Caco-2 (cell line): ENCODE results near the gene WNT2B. TPM values are rescaled to one million over a fixed set of nuclear protein-coding genes. Genes with fewer than 3 reads are reported as not detected.

Experiments
- BruUV-seq: library from RNA; stranded (reverse); fragments of 400-500 nt; replicated peaks from 2 replicates; lab custom pipeline; 2021; lab: Mats Ljungman, UMichigan
- CTCF ChIA-PET: fragments of 300-600 bp; sonication (Branson Sonifier 250); formaldehyde crosslinking; loops from one replicate; lab custom pipeline; 2022; ENCODE audit warnings: antibody characterized with exemption; lab: Charles Lee
- POLR2A ChIA-PET: fragments of 300-600 bp; sonication (Branson Sonifier 250); formaldehyde crosslinking; loops from one replicate; lab custom pipeline; 2022; ENCODE audit warnings: antibody characterized with exemption; lab: Charles Lee
- DNase-seq, 2 experiments: peaks; one replicate each; pipeline versions ENCODE4 v3.0.0 to v3.0.0-alpha.2; 2020 to 2022
- H3K27me3 ChIP-seq: replicated peaks from 2 replicates; pipeline ENCODE4 v1.6.0; 2011; ENCODE audit warnings: low read length; ENCODE audit not compliant: control insufficient read depth, insufficient read depth
- H3K36me3 ChIP-seq: 2 replicates; pipeline ENCODE4 v1.5.1; 2011; ENCODE audit warnings: low read length; ENCODE audit not compliant: control insufficient read depth, insufficient read depth
- H3K4me1 ChIP-seq: fragments of 250-450 bp; sonication (Bioruptor Pico); 2 replicates; pipeline ENCODE4 v1.5.1; 2020; ENCODE audit warnings: mild to moderate bottlenecking
- H3K4me3 ChIP-seq: 2 replicates; pipeline ENCODE4 v1.5.1; 2011; ENCODE audit warnings: low read depth, mild to moderate bottlenecking, control low read depth, low read length
- H3K9me3 ChIP-seq: fragments of 250-450 bp; sonication (Bioruptor Pico); 2 replicates; pipeline ENCODE4 v1.5.1; 2020; ENCODE audit warnings: mild to moderate bottlenecking, moderate library complexity
- H3K27ac Mint-ChIP-seq: one replicate; pipeline ENCODE4 v1.8.0; 2022; ENCODE audit warnings: mixed read lengths; ENCODE audit not compliant: unreplicated experiment
- H3K27me3 Mint-ChIP-seq: one replicate; pipeline ENCODE4 v1.8.0; 2022; ENCODE audit warnings: mixed read lengths; ENCODE audit not compliant: insufficient read depth, unreplicated experiment
- H3K36me3 Mint-ChIP-seq: one replicate; pipeline ENCODE4 v1.8.0; 2022; ENCODE audit warnings: mild to moderate bottlenecking, mixed read lengths; ENCODE audit not compliant: insufficient read depth, unreplicated experiment
- H3K4me1 Mint-ChIP-seq: one replicate; pipeline ENCODE4 v1.8.0; 2022; ENCODE audit warnings: low read depth, mixed read lengths; ENCODE audit not compliant: unreplicated experiment
- H3K4me3 Mint-ChIP-seq: one replicate; pipeline ENCODE4 v1.8.0; 2022; ENCODE audit warnings: mild to moderate bottlenecking, moderate library complexity, mixed read lengths; ENCODE audit not compliant: unreplicated experiment
- H3K9me3 Mint-ChIP-seq: one replicate; pipeline ENCODE4 v1.8.0; 2022; ENCODE audit warnings: mixed read lengths; ENCODE audit not compliant: unreplicated experiment
- intact Hi-C: fragments of 100-400 bp; cut with micrococcal nuclease; formaldehyde crosslinking; loops from one replicate; pipeline ENCODE4 v1.10.0; 2022; ENCODE audit not compliant: unreplicated experiment
- total RNA-seq: library from RNA; stranded (reverse); gene quantifications from 2 replicates; pipeline ENCODE4 v1.2.3, GENCODE V29; 2022
- TF ChIP-seq, protein P1 (sequence below), 2 experiments: fragments of 200-600 bp in 1 of 2; IDR thresholded peaks; 1 replicate in 1 of 2; 2 replicates in 1 of 2; pipeline versions ENCODE4 v1.5.1 to v1.8.0; 2011 to 2022; ENCODE audit warnings: antibody characterized with exemption in 1 of 2, control low read depth in 1 of 2, inconsistent platforms in 1 of 2, low read depth in 1 of 2, low read length in 1 of 2, mild to moderate bottlenecking in 1 of 2, moderate library complexity in 1 of 2; ENCODE audit not compliant: insufficient read depth in 1 of 2, severe bottlenecking in 1 of 2, unreplicated experiment in 1 of 2

Gene WNT2B
- total RNA-seq, 1 experiment from 2014 or later, result 0.70 TPM

DNA sequence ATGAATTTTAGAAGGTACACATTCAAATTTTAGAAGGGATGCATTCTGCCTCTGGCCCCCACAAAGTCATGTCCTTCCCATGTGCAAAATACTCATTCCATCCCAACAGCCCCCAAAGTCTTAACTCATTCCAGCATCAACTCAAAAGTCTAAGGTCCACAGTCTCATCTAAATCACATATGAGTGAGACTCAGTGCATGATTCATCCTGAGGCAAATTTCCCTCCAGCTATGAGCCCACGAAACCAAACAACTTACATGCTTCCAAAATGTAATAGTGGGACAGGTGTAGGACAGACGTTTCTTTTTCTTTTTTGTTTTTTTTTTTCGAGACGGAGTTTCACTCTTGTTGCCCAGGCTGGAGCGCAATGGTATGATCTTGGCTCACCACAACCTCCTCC lies 12.5 kb upstream of the WNT2B start:
- no peak overlapping the region for H3K27ac Mint-ChIP-seq
- TF ChIP-seq, protein P1, sequence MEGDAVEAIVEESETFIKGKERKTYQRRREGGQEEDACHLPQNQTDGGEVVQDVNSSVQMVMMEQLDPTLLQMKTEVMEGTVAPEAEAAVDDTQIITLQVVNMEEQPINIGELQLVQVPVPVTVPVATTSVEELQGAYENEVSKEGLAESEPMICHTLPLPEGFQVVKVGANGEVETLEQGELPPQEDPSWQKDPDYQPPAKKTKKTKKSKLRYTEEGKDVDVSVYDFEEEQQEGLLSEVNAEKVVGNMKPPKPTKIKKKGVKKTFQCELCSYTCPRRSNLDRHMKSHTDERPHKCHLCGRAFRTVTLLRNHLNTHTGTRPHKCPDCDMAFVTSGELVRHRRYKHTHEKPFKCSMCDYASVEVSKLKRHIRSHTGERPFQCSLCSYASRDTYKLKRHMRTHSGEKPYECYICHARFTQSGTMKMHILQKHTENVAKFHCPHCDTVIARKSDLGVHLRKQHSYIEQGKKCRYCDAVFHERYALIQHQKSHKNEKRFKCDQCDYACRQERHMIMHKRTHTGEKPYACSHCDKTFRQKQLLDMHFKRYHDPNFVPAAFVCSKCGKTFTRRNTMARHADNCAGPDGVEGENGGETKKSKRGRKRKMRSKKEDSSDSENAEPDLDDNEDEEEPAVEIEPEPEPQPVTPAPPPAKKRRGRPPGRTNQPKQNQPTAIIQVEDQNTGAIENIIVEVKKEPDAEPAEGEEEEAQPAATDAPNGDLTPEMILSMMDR (IDR thresholded peaks at IDR 0.05; ENCODE audit: insufficient read depth in 1 of 2, low read depth in 1 of 2, low read length in 1 of 2, severe bottlenecking in 1 of 2, unreplicated experiment in 1 of 2), result no peak
- H3K9me3 ChIP-seq, result no peaks in the 10 kb centered on the region
- no peaks in the 10 kb centered on the region for H3K4me1 ChIP-seq
- H3K4me3 Mint-ChIP-seq, result no peak overlapping the region
- BruUV-seq, result no TSS peak
- H3K36me3 Mint-ChIP-seq, result no peaks in the 10 kb centered on the region
- H3K4me3 ChIP-seq, result no peak overlapping the region
- no peak for DNase-seq
- POLR2A ChIA-PET, result no interaction called here
- H3K9me3 Mint-ChIP-seq, result no peaks in the 10 kb centered on the region
- CTCF ChIA-PET, result no interaction called here
- H3K27me3 Mint-ChIP-seq, result peaks cover 3% of the 10 kb centered on the region
- no peaks in the 10 kb centered on the region for H3K27me3 ChIP-seq
- no peaks in the 10 kb centered on the region for H3K4me1 Mint-ChIP-seq
- no peaks in the 10 kb centered on the region for H3K36me3 ChIP-seq
- intact Hi-C loops, result no loop called here

DNA sequence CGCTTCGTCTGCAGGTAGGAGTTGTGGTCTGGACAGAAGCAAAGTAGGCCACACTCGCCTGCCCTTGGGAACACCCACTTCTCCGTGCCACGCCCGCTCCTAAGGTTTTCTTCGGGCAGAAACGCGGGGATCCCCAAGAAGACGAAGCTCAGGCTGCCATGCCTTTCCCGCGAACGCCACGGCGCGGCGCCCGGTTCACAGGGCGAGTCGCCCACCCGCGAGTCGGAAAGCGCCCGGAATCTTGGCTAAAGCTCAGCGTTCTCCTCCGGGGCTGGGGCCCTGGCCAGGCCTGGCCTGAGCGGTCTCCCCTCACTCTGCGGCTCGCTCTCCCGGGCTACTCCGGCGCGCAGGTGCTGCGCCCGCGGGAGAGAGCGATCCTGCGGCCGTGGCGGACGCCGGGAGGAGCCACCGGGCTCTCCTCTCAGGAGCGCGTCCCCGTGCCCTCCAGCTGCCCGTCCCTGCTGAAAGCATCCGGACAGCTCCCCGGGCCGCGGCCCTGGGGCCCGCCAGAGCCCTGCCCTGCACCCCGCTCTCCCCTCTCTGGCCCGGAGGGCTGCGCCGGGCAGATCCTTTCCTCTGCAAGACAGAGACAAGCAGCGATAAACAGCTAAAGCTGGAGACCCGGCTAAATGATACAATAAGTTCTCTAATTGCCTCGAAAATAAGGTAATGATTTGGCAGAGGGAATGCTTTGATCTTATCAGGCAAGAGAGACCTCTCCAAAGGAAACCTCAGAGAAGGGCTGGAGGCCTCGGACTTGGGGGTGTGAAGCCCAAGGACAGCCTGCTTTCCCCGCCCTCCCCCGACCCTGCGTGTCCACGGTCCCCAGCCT lies 6.7 kb upstream of the WNT2B start:
- CTCF ChIA-PET, result interaction anchor here (0.9 to 1.3 kb wide), 5 partner anchors 107 to 213 kb away, joined by 3 to 5 read pairs (median 4); partner anchors contain the start of genes CTTNBP2NL, MOV10 and PPM1J
- no peaks in the 10 kb centered on the region for H3K9me3 Mint-ChIP-seq
- BruUV-seq, result no TSS peak
- H3K27me3 ChIP-seq, result no peaks in the 10 kb centered on the region
- H3K27ac Mint-ChIP-seq, result no peak overlapping the region
- H3K4me1 ChIP-seq, result no peaks in the 10 kb centered on the region
- intact Hi-C loops, result loop anchor here (5.0 kb wide), 2 partner anchors 115 to 205 kb away; partner anchors contain the start of genes CAPZA1, RHOC and ST7L
- H3K9me3 ChIP-seq, result no peaks in the 10 kb centered on the region
- POLR2A ChIA-PET, result interaction anchor here (0.7 to 1.3 kb wide), 2 partner anchors 172 to 197 kb away, joined by 3 read pairs; no protein-coding TSS in a partner anchor
- H3K4me3 Mint-ChIP-seq, result peak overlapping the region; percentile 66
- peak; percentile 56 to 63 for DNase-seq
- peak overlapping the region; percentile 40 for H3K4me3 ChIP-seq
- H3K36me3 ChIP-seq, result no peaks in the 10 kb centered on the region
- TF ChIP-seq, protein P1 (IDR thresholded peaks at IDR 0.05; ENCODE audit: insufficient read depth in 1 of 2, low read depth in 1 of 2, low read length in 1 of 2, severe bottlenecking in 1 of 2, unreplicated experiment in 1 of 2), result peak; percentile 20 to 33
- H3K36me3 Mint-ChIP-seq, result no peaks in the 10 kb centered on the region
- H3K27me3 Mint-ChIP-seq, result peaks cover 4% of the 10 kb centered on the region
- H3K4me1 Mint-ChIP-seq, result no peaks in the 10 kb centered on the region

DNA sequence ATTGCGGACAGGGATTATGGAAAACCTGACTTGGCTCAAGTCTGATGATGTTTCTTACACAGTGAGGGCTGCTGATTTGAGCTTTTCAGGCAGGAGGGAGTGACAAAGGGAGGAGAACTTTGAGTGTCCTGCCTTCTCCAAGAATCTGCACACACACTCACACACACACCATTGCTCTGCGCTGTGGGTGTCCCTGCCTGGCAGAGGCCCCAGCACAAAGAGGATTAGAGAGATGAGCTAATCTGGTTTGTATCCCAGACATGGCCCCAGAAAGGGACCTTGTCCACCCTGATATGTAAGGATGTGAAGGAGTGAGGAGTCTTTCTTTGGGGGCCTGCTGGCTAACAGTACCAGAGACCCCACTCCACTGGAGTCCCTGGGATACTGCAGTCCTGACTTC lies 5.9 kb upstream of the WNT2B start:
- Mint-ChIP-seq H3K9me3 (no peaks in the 10 kb centered on the region), H3K4me3 (no peak overlapping the region), H3K4me1 (no peaks in the 10 kb centered on the region), H3K27me3 (peaks cover 4% of the 10 kb centered on the region), H3K36me3 (no peaks in the 10 kb centered on the region), H3K27ac (no peak overlapping the region)
- Histone ChIP-seq H3K4me1 (no peaks in the 10 kb centered on the region), H3K27me3 (no peaks in the 10 kb centered on the region), H3K9me3 (no peaks in the 10 kb centered on the region), H3K4me3 (no peak overlapping the region), H3K36me3 (no peaks in the 10 kb centered on the region)
- ChIA-PET CTCF (no interaction called here), POLR2A (no interaction called here)
- DNase-seq, result no peak
- BruUV-seq, result no TSS peak
- intact Hi-C loops, result loop anchor here (5.0 kb wide), 2 partner anchors 114 to 204 kb away; partner anchors contain the start of genes CAPZA1, RHOC and ST7L
- TF ChIP-seq, protein P1 (IDR thresholded peaks at IDR 0.05; ENCODE audit: insufficient read depth in 1 of 2, low read depth in 1 of 2, low read length in 1 of 2, severe bottlenecking in 1 of 2, unreplicated experiment in 1 of 2), result no peak
